ENCODE results near the gene APOL5. TPM values are rescaled to one million over a fixed set of nuclear protein-coding genes. Genes with fewer than 3 reads are reported as not detected.
"Not testable (repeated sequence)": the region's sequence is repeated elsewhere in the genome, so short reads cannot be mapped to it uniquely, and the experiment has no call there.

The APOL5 gene
- not detected in 2 replicates for total RNA-seq

- TF ChIP-seq CTCF (conservative IDR thresholded peaks at IDR 0.05; ENCODE audit: low read depth, low read length), result no peak
- H3K4me3 ChIP-seq (ENCODE audit: low read depth, low read length), result no peak within 1 kb of the TSS
- DNase-seq (ENCODE audit: low read depth), result no peak
Observed at GRCh38 chr22:35717572-35717971, at the start of gene APOL5. Gene APOL5 (plus strand): TSS chr22:35717872. CDS start chr22:35717872, 0 bp downstream.

GRCh38 chr22:35674335-35674734 lies 43.3 kb upstream of the APOL5 start:
- no peak for DNase-seq (ENCODE audit: low read depth)
- TF ChIP-seq CTCF (conservative IDR thresholded peaks at IDR 0.05; ENCODE audit: low read depth, low read length), result no peak
- no peak overlapping the region for H3K4me3 ChIP-seq (ENCODE audit: low read depth, low read length)

- not testable (repeated sequence) for H3K4me3 ChIP-seq (ENCODE audit: low read depth, low read length); DNase-seq (ENCODE audit: low read depth)
Observed at GRCh38 chr22:35676065-35676464, 41.6 kb upstream of the APOL5 start.

- no peak overlapping the region for H3K4me3 ChIP-seq (ENCODE audit: low read depth, low read length)
- no peak for TF ChIP-seq CTCF (conservative IDR thresholded peaks at IDR 0.05; ENCODE audit: low read depth, low read length)
- no peak for DNase-seq (ENCODE audit: low read depth)
Observed at GRCh38 chr22:35677460-35678187, 40.0 kb upstream of the APOL5 start.

GRCh38 chr22:35678836-35679235 lies 38.8 kb upstream of the APOL5 start:
- no peak for TF ChIP-seq CTCF (conservative IDR thresholded peaks at IDR 0.05; ENCODE audit: low read depth, low read length)
- H3K4me3 ChIP-seq (ENCODE audit: low read depth, low read length), result no peak overlapping the region
- no peak for DNase-seq (ENCODE audit: low read depth)

- peak; percentile 51 for DNase-seq (ENCODE audit: low read depth)
Observed at GRCh38 chr22:35679492-35679891, 38.2 kb upstream of the APOL5 start.

GRCh38 chr22:35681454-35682052 lies 36.1 kb upstream of the APOL5 start:
- no peak overlapping the region for H3K4me3 ChIP-seq (ENCODE audit: low read depth, low read length)
- no peak for DNase-seq (ENCODE audit: low read depth)
- TF ChIP-seq CTCF (conservative IDR thresholded peaks at IDR 0.05; ENCODE audit: low read depth, low read length), result no peak

More at GRCh38 chr22:35679492-35679891, 38.2 kb upstream of the APOL5 start:
- H3K4me3 ChIP-seq (ENCODE audit: low read depth, low read length), result not testable (repeated sequence)

- H3K4me3 ChIP-seq (ENCODE audit: low read depth, low read length), result no peak overlapping the region
- no peak for DNase-seq (ENCODE audit: low read depth)
- TF ChIP-seq CTCF (conservative IDR thresholded peaks at IDR 0.05; ENCODE audit: low read depth, low read length), result no peak
Observed at GRCh38 chr22:35683560-35683959, 34.1 kb upstream of the APOL5 start.
